ENCODE data around the gene SAXO2.
"Not testable (repeated sequence)": the region's sequence is repeated elsewhere in the genome, so short reads cannot be mapped to it uniquely, and the experiment has no call there.

SAXO2 gene

GRCh38 chr15:82298520-82298919 lies 35.9 kb downstream of the SAXO2 start:
- CTCF ChIA-PET: interaction anchor here (1.6 kb wide), 1 partner anchor 77 kb away, joined by 3 read pairs; no protein-coding TSS in a partner anchor
- peak; percentile 19 to 79 (median 68) for DNase-seq
- no peak overlapping the region for H3K27ac ChIP-seq (ENCODE audit: insufficient read depth in 1 of 2, low read depth in 1 of 2, low read length in 2 of 2, poor library complexity in 1 of 2, severe bottlenecking in 2 of 2)

GRCh38 chr15:82299511-82299914 lies 36.9 kb downstream of the SAXO2 start:
- POLR2A ChIA-PET: not testable (repeated sequence)

More at GRCh38 chr15:82298520-82298919, 35.9 kb downstream of the SAXO2 start:
- POLR2A ChIA-PET: no interaction called here
- Histone ChIP-seq H3K36me3 (ENCODE audit: control insufficient read depth in 4 of 4, insufficient read depth in 4 of 4, low read length in 3 of 4) (no peaks in the 10 kb centered on the region), H3K9me3 (ENCODE audit: control extremely low read depth in 1 of 5, control insufficient read depth in 4 of 5, insufficient read depth in 2 of 5, low read depth in 1 of 5, low read length in 4 of 5) (no peaks in the 10 kb centered on the region), H3K27me3 (replicated peaks in 2 of 5; ENCODE audit: control insufficient read depth in 4 of 5, insufficient read depth in 5 of 5, low read length in 4 of 5) (no peaks in the 10 kb centered on the region), H3K4me3 (ENCODE audit: control insufficient read depth in 1 of 7, extremely low read depth in 1 of 7, insufficient read depth in 4 of 7, low read depth in 2 of 7, low read length in 6 of 7) (peak overlapping the region in 4 of 7 experiments; percentile 9 to 66 (median 27)), H3K4me1 (ENCODE audit: control extremely low read depth in 1 of 4, control insufficient read depth in 4 of 4, insufficient read depth in 4 of 4, low read length in 3 of 4) (peaks cover 0 to 3% (median 0%) of the 10 kb centered on the region in 4 experiments)
- 15% methylated on average over 44 of the region's 44 CpGs for WGBS (ENCODE audit: insufficient coverage)

GRCh38 chr15:82300326-82300725 lies 37.7 kb downstream of the SAXO2 start:
- 93% methylated on average over 4 of the region's 6 CpGs for WGBS (ENCODE audit: insufficient coverage)

More at GRCh38 chr15:82299511-82299914, 36.9 kb downstream of the SAXO2 start:
- not testable (repeated sequence) for H3K9me3 ChIP-seq (ENCODE audit: control extremely low read depth in 1 of 5, control insufficient read depth in 4 of 5, insufficient read depth in 2 of 5, low read depth in 1 of 5, low read length in 4 of 5); H3K36me3 ChIP-seq (ENCODE audit: control insufficient read depth in 4 of 4, insufficient read depth in 4 of 4, low read length in 3 of 4); H3K4me1 ChIP-seq (ENCODE audit: control extremely low read depth in 1 of 4, control insufficient read depth in 4 of 4, insufficient read depth in 4 of 4, low read length in 3 of 4); DNase-seq; H3K27me3 ChIP-seq (replicated peaks in 2 of 5; ENCODE audit: control insufficient read depth in 4 of 5, insufficient read depth in 5 of 5, low read length in 4 of 5); H3K27ac ChIP-seq (ENCODE audit: insufficient read depth in 1 of 2, low read depth in 1 of 2, low read length in 2 of 2, poor library complexity in 1 of 2, severe bottlenecking in 2 of 2); H3K4me3 ChIP-seq (ENCODE audit: control insufficient read depth in 1 of 7, extremely low read depth in 1 of 7, insufficient read depth in 4 of 7, low read depth in 2 of 7, low read length in 6 of 7)
- WGBS (ENCODE audit: insufficient coverage): 70% methylated on average over 2 of the region's 6 CpGs
- CTCF ChIA-PET: interaction anchor here (1.6 kb wide), 1 partner anchor 78 kb away, joined by 3 read pairs; no protein-coding TSS in a partner anchor

GRCh38 chr15:82300883-82301282 lies 38.3 kb downstream of the SAXO2 start:
- no peaks in the 10 kb centered on the region for H3K27me3 ChIP-seq (replicated peaks in 2 of 5; ENCODE audit: control insufficient read depth in 4 of 5, insufficient read depth in 5 of 5, low read length in 4 of 5)
- ChIA-PET POLR2A (no interaction called here), CTCF (no interaction called here)
- 99% methylated on average over 7 of the region's 7 CpGs for WGBS (ENCODE audit: insufficient coverage)
- DNase-seq: no peak
- peaks cover 0 to 3% (median 0%) of the 10 kb centered on the region in 4 experiments for H3K4me1 ChIP-seq (ENCODE audit: control extremely low read depth in 1 of 4, control insufficient read depth in 4 of 4, insufficient read depth in 4 of 4, low read length in 3 of 4)
- H3K27ac ChIP-seq (ENCODE audit: insufficient read depth in 1 of 2, low read depth in 1 of 2, low read length in 2 of 2, poor library complexity in 1 of 2, severe bottlenecking in 2 of 2): no peak overlapping the region
- no peaks in the 10 kb centered on the region for H3K9me3 ChIP-seq (ENCODE audit: control extremely low read depth in 1 of 5, control insufficient read depth in 4 of 5, insufficient read depth in 2 of 5, low read depth in 1 of 5, low read length in 4 of 5)
- no peaks in the 10 kb centered on the region for H3K36me3 ChIP-seq (ENCODE audit: control insufficient read depth in 4 of 4, insufficient read depth in 4 of 4, low read length in 3 of 4)
- H3K4me3 ChIP-seq (ENCODE audit: control insufficient read depth in 1 of 7, extremely low read depth in 1 of 7, insufficient read depth in 4 of 7, low read depth in 2 of 7, low read length in 6 of 7): no peak overlapping the region

More at GRCh38 chr15:82300326-82300725, 37.7 kb downstream of the SAXO2 start:
- H3K36me3 ChIP-seq (ENCODE audit: control insufficient read depth in 4 of 4, insufficient read depth in 4 of 4, low read length in 3 of 4); POLR2A ChIA-PET; DNase-seq; CTCF ChIA-PET; H3K27me3 ChIP-seq (replicated peaks in 2 of 5; ENCODE audit: control insufficient read depth in 4 of 5, insufficient read depth in 5 of 5, low read length in 4 of 5); H3K27ac ChIP-seq (ENCODE audit: insufficient read depth in 1 of 2, low read depth in 1 of 2, low read length in 2 of 2, poor library complexity in 1 of 2, severe bottlenecking in 2 of 2); H3K9me3 ChIP-seq (ENCODE audit: control extremely low read depth in 1 of 5, control insufficient read depth in 4 of 5, insufficient read depth in 2 of 5, low read depth in 1 of 5, low read length in 4 of 5); H3K4me1 ChIP-seq (ENCODE audit: control extremely low read depth in 1 of 4, control insufficient read depth in 4 of 4, insufficient read depth in 4 of 4, low read length in 3 of 4); H3K4me3 ChIP-seq (ENCODE audit: control insufficient read depth in 1 of 7, extremely low read depth in 1 of 7, insufficient read depth in 4 of 7, low read depth in 2 of 7, low read length in 6 of 7): not testable (repeated sequence)

GRCh38 chr15:82301296-82302016 lies 38.8 kb downstream of the SAXO2 start:
- CTCF ChIA-PET: no interaction called here
- no peak overlapping the region for H3K27ac ChIP-seq (ENCODE audit: insufficient read depth in 1 of 2, low read depth in 1 of 2, low read length in 2 of 2, poor library complexity in 1 of 2, severe bottlenecking in 2 of 2)

GRCh38 chr15:82303956-82304777 lies 41.5 kb downstream of the SAXO2 start:
- Histone ChIP-seq H3K27me3 (replicated peaks in 2 of 5; ENCODE audit: control insufficient read depth in 4 of 5, insufficient read depth in 5 of 5, low read length in 4 of 5) (no peaks in the 10 kb centered on the region), H3K4me1 (ENCODE audit: control extremely low read depth in 1 of 4, control insufficient read depth in 4 of 4, insufficient read depth in 4 of 4, low read length in 3 of 4) (no peaks in the 10 kb centered on the region), H3K27ac (ENCODE audit: insufficient read depth in 1 of 2, low read depth in 1 of 2, low read length in 2 of 2, poor library complexity in 1 of 2, severe bottlenecking in 2 of 2) (no peak overlapping the region), H3K4me3 (ENCODE audit: control insufficient read depth in 1 of 7, extremely low read depth in 1 of 7, insufficient read depth in 4 of 7, low read depth in 2 of 7, low read length in 6 of 7) (no peak overlapping the region), H3K9me3 (ENCODE audit: control extremely low read depth in 1 of 5, control insufficient read depth in 4 of 5, insufficient read depth in 2 of 5, low read depth in 1 of 5, low read length in 4 of 5) (no peaks in the 10 kb centered on the region), H3K36me3 (ENCODE audit: control insufficient read depth in 4 of 4, insufficient read depth in 4 of 4, low read length in 3 of 4) (no peaks in the 10 kb centered on the region)
- 95% methylated on average over 10 of the region's 12 CpGs for WGBS (ENCODE audit: insufficient coverage)
- ChIA-PET POLR2A (no interaction called here), CTCF (no interaction called here)
- DNase-seq: no peak

More at GRCh38 chr15:82301296-82302016, 38.8 kb downstream of the SAXO2 start:
- no peak for DNase-seq
- peaks cover 0 to 3% (median 0%) of the 10 kb centered on the region in 4 experiments for H3K4me1 ChIP-seq (ENCODE audit: control extremely low read depth in 1 of 4, control insufficient read depth in 4 of 4, insufficient read depth in 4 of 4, low read length in 3 of 4)
- WGBS (ENCODE audit: insufficient coverage): 100% methylated on average over 2 of the region's 3 CpGs
- no peaks in the 10 kb centered on the region for H3K9me3 ChIP-seq (ENCODE audit: control extremely low read depth in 1 of 5, control insufficient read depth in 4 of 5, insufficient read depth in 2 of 5, low read depth in 1 of 5, low read length in 4 of 5)
- POLR2A ChIA-PET: no interaction called here
- H3K4me3 ChIP-seq (ENCODE audit: control insufficient read depth in 1 of 7, extremely low read depth in 1 of 7, insufficient read depth in 4 of 7, low read depth in 2 of 7, low read length in 6 of 7): no peak overlapping the region
- no peaks in the 10 kb centered on the region for H3K27me3 ChIP-seq (replicated peaks in 2 of 5; ENCODE audit: control insufficient read depth in 4 of 5, insufficient read depth in 5 of 5, low read length in 4 of 5)
- no peaks in the 10 kb centered on the region for H3K36me3 ChIP-seq (ENCODE audit: control insufficient read depth in 4 of 4, insufficient read depth in 4 of 4, low read length in 3 of 4)

GRCh38 chr15:82304778-82305090 lies 42.1 kb downstream of the SAXO2 start:
- Histone ChIP-seq H3K9me3 (ENCODE audit: control extremely low read depth in 1 of 5, control insufficient read depth in 4 of 5, insufficient read depth in 2 of 5, low read depth in 1 of 5, low read length in 4 of 5) (no peaks in the 10 kb centered on the region), H3K4me3 (ENCODE audit: control insufficient read depth in 1 of 7, extremely low read depth in 1 of 7, insufficient read depth in 4 of 7, low read depth in 2 of 7, low read length in 6 of 7) (no peak overlapping the region), H3K27me3 (replicated peaks in 2 of 5; ENCODE audit: control insufficient read depth in 4 of 5, insufficient read depth in 5 of 5, low read length in 4 of 5) (no peaks in the 10 kb centered on the region), H3K27ac (ENCODE audit: insufficient read depth in 1 of 2, low read depth in 1 of 2, low read length in 2 of 2, poor library complexity in 1 of 2, severe bottlenecking in 2 of 2) (no peak overlapping the region), H3K36me3 (ENCODE audit: control insufficient read depth in 4 of 4, insufficient read depth in 4 of 4, low read length in 3 of 4) (no peaks in the 10 kb centered on the region), H3K4me1 (ENCODE audit: control extremely low read depth in 1 of 4, control insufficient read depth in 4 of 4, insufficient read depth in 4 of 4, low read length in 3 of 4) (no peaks in the 10 kb centered on the region)
- no peak for DNase-seq
- 100% methylated on average over 1 of the region's 4 CpGs for WGBS (ENCODE audit: insufficient coverage)
- POLR2A ChIA-PET: no interaction called here
- CTCF ChIA-PET: no interaction called here

All from common myeloid progenitor, CD34-positive (primary cell).